GM13976 (cell line): Measurements from ENCODE around the gene CACNA2D3.

Experiments
- DNase-seq: peaks from one replicate; pipeline ENCODE4 v3.0.0; 2012; ENCODE audit warnings: low spot score
- CTCF ChIP-seq: IDR thresholded peaks from 2 replicates; pipeline ENCODE4 v1.5.1; 2012; ENCODE audit warnings: borderline replicate concordance, mild to moderate bottlenecking; ENCODE audit not compliant: insufficient read depth; ENCODE audit errors: extremely low read depth, missing control alignments, control extremely low read depth
- in situ Hi-C: fragments of 300-500 bp; cut with MboI; formaldehyde crosslinking; loops from one replicate; pipeline ENCODE4 v1.12.0; 2022; ENCODE audit warnings: low sequenced_read_pairs, mixed read lengths, inconsistent platforms; ENCODE audit not compliant: unreplicated experiment

CACNA2D3 gene

DNA sequence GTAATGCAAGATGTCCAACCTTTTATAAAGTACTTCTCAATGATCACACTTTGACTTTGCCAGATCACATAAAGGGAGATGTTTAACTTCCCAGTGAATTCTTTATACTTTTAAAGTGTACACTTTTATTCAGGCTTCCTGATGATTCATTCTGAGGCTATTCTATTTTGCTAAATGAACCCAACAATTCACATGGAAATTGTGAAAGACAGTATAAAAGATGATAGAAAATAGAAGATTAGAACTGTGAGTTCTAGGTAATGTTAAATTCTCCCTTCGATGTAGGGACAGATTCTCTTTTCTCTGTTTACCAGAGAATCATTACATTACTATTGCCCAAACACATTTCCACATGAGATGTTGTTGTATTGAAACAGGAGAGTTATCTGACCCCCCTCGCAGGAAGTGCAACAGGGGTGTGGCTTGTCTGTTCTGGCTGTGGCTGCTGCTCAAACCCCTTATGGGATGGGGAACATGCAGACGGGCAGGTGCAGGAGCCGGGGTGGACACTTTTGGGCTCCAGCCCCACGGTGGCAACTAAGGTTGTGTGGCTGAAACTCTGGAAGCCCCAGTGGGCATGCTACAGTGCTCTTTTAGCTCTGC lies 936.8 kb downstream of the CACNA2D3 start:
- TF ChIP-seq CTCF: no peak
- no peak for DNase-seq
- in situ Hi-C loops: no loop called here

DNA sequence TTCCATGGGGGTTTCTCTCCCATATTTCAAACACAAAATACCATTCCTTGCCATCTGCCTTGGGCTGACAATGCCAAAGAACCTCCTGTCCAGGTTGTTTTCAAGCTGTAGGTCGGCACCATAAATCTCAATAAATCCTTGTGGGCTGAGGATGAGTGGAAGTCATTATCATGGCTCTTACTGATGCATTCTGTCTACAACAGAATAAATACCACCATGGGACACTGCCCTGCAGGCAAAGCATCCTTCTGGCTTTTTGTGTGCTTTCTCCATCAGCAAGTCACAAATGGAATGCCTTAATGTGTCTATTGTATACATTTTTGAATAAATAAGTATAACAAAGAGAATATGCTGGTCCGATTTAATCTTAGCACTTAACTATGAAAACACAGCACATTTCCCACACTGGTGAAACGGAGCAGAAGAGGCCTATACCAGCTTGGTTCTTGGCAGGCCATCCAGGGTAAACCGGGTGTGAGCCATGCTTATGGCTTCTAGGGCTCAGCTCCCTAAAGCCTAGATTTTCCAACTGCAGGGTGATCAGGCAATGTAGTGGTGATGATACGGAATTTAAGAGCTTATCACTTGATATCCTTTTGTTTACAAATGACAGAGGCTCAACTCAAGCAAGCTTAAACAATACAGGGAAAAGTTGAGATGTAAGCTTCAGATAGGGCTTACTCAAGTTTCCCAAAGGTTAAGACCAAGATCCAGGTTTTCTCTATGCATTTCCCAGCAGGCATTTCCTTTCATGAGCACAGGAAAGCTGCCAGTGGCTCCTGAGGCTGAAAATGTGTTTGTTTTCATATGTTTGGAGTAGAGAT lies 938.8 kb downstream of the CACNA2D3 start:
- in situ Hi-C loops: no loop called here
- no peak for DNase-seq
- TF ChIP-seq CTCF: no peak

- no peak for DNase-seq
- TF ChIP-seq CTCF: no peak
- in situ Hi-C loops: no loop called here
Measured at GRCh38 chr3:55061720-55062034, 939.3 kb downstream of the CACNA2D3 start.

DNA sequence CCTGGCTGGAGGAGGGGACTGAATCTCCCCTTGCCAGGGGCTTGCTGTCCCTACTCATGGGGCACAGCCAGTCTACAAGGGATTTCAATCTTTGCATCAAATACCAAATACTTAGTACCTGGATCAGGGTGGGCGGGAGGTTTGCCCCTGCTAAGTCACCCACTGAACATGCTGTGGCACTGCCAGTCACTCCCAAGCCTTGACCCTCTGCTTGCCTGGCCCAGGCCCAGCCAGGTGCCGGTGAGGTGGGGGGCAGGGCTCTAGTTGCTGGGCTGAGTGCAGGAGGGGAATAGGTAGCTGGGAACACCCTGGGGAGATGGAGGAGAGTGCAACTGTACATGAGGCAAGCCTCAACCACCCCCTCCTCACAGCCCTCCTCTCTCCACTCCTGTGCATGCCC lies 941.8 kb downstream of the CACNA2D3 start:
- DNase-seq: no peak
- no peak for TF ChIP-seq CTCF
- in situ Hi-C loops: no loop called here

- in situ Hi-C loops: no loop called here
- DNase-seq: no peak
- no peak for TF ChIP-seq CTCF
Measured at GRCh38 chr3:55065331-55065730, 943.0 kb downstream of the CACNA2D3 start.

DNA sequence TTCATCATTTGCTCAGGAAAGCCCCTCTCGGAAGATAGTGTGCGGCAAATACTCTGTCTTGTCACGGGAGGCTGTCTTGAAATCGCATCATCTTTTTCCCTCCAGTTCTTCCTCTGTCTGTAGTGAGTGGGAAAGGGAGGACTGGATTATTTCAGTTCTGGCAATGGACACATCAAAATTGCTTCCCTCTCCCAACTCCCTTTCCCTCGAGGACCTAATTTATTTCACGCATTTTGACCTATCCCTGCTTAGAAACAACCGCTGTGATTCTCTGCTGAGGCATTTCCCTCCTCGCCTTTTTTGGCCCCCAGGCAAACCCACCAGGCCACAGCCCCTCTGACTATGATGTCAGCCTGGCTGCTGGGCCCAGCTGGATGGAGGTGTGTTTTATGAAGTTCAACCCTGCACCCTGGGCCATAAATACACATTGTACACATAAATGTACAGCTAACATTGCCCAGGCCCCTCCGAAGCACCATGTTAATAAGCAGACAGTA lies 944.2 kb downstream of the CACNA2D3 start:
- TF ChIP-seq CTCF: no peak
- in situ Hi-C loops: no loop called here
- DNase-seq: no peak
